ENCODE results near the gene KCNK6. TPM values are rescaled to one million over a fixed set of nuclear protein-coding genes. Genes with fewer than 3 reads are reported as not detected.

The KCNK6 gene
- total and polyA plus RNA-seq, 10 of the 15 experiments (the other 5 are each of a cell fraction or from before 2014, with no cell fraction given), result 0.04 to 1.4 (median 1.1) TPM

GRCh38 chr19:38359242-38360021 lies 39.8 kb downstream of the KCNK6 start:
- ChIA-PET CTCF (no interaction called here), RAD21 (ENCODE audit: unreplicated experiment) (no interaction called here), POLR2A (interaction anchor here (0.6 kb wide), 2 partner anchors 29 to 188 kb away, joined by 5 to 8 read pairs; no protein-coding TSS in a partner anchor), SMC1A (ENCODE audit: uncharacterized antibody, unreplicated experiment) (interaction anchor here (1.0 kb wide), 1 partner anchor 457 kb away, joined by 3 read pairs; no protein-coding TSS in a partner anchor)
- H3K27ac ChIP-seq (ENCODE audit: control insufficient read depth, insufficient read depth), result no peak overlapping the region
- no peak for FAIRE-seq
- H3K9ac ChIP-seq (ENCODE audit: control insufficient read depth, insufficient read depth, low read length), result no peak overlapping the region
- H2AFZ ChIP-seq (ENCODE audit: control insufficient read depth, low read depth, low read length), result no peak overlapping the region
- H3K4me3 ChIP-seq, result no peak overlapping the region
- in situ Hi-C loops (cut with MboI), result no loop called here
- intact Hi-C loops (cut with micrococcal nuclease; ENCODE audit: unreplicated experiment), result no loop called here
- H3K4me2 ChIP-seq (ENCODE audit: control insufficient read depth, insufficient read depth), result no peak overlapping the region
- H4K20me1 ChIP-seq (ENCODE audit: control insufficient read depth, insufficient read depth), result no peaks in the 10 kb centered on the region
- no peaks in the 10 kb centered on the region; a peak in 2 of 4 replicates for H3K27me3 ChIP-seq (replicated peaks in 1 of 2; ENCODE audit: control insufficient read depth in 2 of 2, insufficient read depth in 2 of 2, low read length in 1 of 2)
- BruUV-seq (replicated peaks), result no TSS peak
- ATAC-seq, result no peak
- no peaks in the 10 kb centered on the region for H3K9me3 ChIP-seq (replicated peaks; ENCODE audit: control insufficient read depth, insufficient read depth, low read length)
- no peaks in the 10 kb centered on the region for H3K36me3 ChIP-seq (ENCODE audit: control insufficient read depth in 2 of 2, insufficient read depth in 2 of 2, low read length in 1 of 2)
- no peaks in the 10 kb centered on the region; the same call in 1 of the 2 replicates for H3K4me1 ChIP-seq (ENCODE audit: control insufficient read depth, insufficient read depth, low read length)
- no peak for DNase-seq (ENCODE audit: low read depth, low spot score)
- H3K79me2 ChIP-seq (ENCODE audit: control insufficient read depth, insufficient read depth, low read length), result no peaks in the 10 kb centered on the region
- WGBS (ENCODE audit: insufficient coverage, insufficient replicate concordance, low lambda C conversion rate, missing lambda C conversion rate), result 34% methylated on average over 17 of the region's 18 CpGs
- TF ChIP-seq, protein P1, sequence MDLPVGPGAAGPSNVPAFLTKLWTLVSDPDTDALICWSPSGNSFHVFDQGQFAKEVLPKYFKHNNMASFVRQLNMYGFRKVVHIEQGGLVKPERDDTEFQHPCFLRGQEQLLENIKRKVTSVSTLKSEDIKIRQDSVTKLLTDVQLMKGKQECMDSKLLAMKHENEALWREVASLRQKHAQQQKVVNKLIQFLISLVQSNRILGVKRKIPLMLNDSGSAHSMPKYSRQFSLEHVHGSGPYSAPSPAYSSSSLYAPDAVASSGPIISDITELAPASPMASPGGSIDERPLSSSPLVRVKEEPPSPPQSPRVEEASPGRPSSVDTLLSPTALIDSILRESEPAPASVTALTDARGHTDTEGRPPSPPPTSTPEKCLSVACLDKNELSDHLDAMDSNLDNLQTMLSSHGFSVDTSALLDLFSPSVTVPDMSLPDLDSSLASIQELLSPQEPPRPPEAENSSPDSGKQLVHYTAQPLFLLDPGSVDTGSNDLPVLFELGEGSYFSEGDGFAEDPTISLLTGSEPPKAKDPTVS (IDR thresholded peaks at IDR 0.05; ENCODE audit: low read depth, low read length), result no peak
- TF ChIP-seq SREBF2 (IDR thresholded peaks at IDR 0.05; ENCODE audit: low read length), result no peak
- TF ChIP-seq, protein P2, sequence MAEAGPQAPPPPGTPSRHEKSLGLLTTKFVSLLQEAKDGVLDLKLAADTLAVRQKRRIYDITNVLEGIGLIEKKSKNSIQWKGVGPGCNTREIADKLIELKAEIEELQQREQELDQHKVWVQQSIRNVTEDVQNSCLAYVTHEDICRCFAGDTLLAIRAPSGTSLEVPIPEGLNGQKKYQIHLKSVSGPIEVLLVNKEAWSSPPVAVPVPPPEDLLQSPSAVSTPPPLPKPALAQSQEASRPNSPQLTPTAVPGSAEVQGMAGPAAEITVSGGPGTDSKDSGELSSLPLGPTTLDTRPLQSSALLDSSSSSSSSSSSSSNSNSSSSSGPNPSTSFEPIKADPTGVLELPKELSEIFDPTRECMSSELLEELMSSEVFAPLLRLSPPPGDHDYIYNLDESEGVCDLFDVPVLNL (IDR thresholded peaks at IDR 0.05; ENCODE audit: low read depth, low read length), result no peak
- TF ChIP-seq SMC3 (IDR thresholded peaks at IDR 0.05; ENCODE audit: borderline replicate concordance, low read length), result no peak
- TF ChIP-seq RELA (IDR thresholded peaks at IDR 0.05; ENCODE audit: borderline replicate concordance, partially characterized antibody), result no peak
- no peak for TF ChIP-seq EED (IDR thresholded peaks at IDR 0.05; ENCODE audit: low read depth)
- no peak for TF ChIP-seq SUZ12 (IDR thresholded peaks at IDR 0.05; ENCODE audit: unreplicated experiment)
- TF ChIP-seq ZZZ3 (IDR thresholded peaks at IDR 0.05; ENCODE audit: control insufficient read depth, insufficient read length, low read depth), result no peak
- TF ChIP-seq NFIC (IDR thresholded peaks at IDR 0.05; ENCODE audit: low read depth, low read length), result no peak
- TF ChIP-seq, protein P3, sequence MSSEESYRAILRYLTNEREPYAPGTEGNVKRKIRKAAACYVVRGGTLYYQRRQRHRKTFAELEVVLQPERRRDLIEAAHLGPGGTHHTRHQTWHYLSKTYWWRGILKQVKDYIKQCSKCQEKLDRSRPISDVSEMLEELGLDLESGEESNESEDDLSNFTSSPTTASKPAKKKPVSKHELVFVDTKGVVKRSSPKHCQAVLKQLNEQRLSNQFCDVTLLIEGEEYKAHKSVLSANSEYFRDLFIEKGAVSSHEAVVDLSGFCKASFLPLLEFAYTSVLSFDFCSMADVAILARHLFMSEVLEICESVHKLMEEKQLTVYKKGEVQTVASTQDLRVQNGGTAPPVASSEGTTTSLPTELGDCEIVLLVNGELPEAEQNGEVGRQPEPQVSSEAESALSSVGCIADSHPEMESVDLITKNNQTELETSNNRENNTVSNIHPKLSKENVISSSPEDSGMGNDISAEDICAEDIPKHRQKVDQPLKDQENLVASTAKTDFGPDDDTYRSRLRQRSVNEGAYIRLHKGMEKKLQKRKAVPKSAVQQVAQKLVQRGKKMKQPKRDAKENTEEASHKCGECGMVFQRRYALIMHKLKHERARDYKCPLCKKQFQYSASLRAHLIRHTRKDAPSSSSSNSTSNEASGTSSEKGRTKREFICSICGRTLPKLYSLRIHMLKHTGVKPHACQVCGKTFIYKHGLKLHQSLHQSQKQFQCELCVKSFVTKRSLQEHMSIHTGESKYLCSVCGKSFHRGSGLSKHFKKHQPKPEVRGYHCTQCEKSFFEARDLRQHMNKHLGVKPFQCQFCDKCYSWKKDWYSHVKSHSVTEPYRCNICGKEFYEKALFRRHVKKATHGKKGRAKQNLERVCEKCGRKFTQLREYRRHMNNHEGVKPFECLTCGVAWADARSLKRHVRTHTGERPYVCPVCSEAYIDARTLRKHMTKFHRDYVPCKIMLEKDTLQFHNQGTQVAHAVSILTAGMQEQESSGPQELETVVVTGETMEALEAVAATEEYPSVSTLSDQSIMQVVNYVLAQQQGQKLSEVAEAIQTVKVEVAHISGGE (CRISPR knock-in tag; IDR thresholded peaks at IDR 0.05), result no peak
- no peak for TF ChIP-seq ZBTB40 (IDR thresholded peaks at IDR 0.05; ENCODE audit: borderline replicate concordance)
